HFF-Myc (cell line): Measurements from ENCODE around the gene EPB41.
"Not testable (repeated sequence)": the region's sequence is repeated elsewhere in the genome, so short reads cannot be mapped to it uniquely, and the experiment has no call there.

Source experiments
- DNase-seq: peaks from one replicate; pipeline ENCODE4 v3.0.0-alpha.2; 2011; ENCODE audit warnings: low read depth; ENCODE audit errors: extremely low read depth
- H3K4me3 ChIP-seq: replicated peaks from 2 replicates; pipeline ENCODE4 v1.5.1; 2011; ENCODE audit warnings: low read depth, mild to moderate bottlenecking, control low read depth, low read length
- TF ChIP-seq, protein P1 (sequence below): IDR thresholded peaks from 2 replicates; pipeline ENCODE4 v1.5.1; 2012; ENCODE audit warnings: mild to moderate bottlenecking, low read depth, low read length, control low read depth; ENCODE audit errors: missing control alignments

EPB41 gene

DNA sequence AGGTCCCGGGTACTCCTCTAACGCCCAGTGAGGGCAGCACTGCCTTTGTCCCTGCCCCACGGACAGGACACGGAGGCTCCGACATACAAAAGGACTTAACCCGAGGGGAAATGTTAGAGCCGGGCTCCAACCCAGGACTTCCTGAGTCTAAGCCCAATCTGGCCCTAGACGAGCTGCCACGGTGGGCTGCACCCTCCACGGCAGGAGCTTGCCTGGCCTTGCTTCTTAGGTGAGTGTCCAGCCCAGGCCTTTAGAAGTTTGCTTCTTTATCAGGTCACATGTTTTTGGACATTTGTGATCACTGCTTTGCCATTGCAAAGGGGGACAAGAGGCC is 220.3 kb downstream of the EPB41 start:
- H3K4me3 ChIP-seq = no peak overlapping the region
- no peak for DNase-seq
- TF ChIP-seq, protein P1, sequence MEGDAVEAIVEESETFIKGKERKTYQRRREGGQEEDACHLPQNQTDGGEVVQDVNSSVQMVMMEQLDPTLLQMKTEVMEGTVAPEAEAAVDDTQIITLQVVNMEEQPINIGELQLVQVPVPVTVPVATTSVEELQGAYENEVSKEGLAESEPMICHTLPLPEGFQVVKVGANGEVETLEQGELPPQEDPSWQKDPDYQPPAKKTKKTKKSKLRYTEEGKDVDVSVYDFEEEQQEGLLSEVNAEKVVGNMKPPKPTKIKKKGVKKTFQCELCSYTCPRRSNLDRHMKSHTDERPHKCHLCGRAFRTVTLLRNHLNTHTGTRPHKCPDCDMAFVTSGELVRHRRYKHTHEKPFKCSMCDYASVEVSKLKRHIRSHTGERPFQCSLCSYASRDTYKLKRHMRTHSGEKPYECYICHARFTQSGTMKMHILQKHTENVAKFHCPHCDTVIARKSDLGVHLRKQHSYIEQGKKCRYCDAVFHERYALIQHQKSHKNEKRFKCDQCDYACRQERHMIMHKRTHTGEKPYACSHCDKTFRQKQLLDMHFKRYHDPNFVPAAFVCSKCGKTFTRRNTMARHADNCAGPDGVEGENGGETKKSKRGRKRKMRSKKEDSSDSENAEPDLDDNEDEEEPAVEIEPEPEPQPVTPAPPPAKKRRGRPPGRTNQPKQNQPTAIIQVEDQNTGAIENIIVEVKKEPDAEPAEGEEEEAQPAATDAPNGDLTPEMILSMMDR = no peak

DNA sequence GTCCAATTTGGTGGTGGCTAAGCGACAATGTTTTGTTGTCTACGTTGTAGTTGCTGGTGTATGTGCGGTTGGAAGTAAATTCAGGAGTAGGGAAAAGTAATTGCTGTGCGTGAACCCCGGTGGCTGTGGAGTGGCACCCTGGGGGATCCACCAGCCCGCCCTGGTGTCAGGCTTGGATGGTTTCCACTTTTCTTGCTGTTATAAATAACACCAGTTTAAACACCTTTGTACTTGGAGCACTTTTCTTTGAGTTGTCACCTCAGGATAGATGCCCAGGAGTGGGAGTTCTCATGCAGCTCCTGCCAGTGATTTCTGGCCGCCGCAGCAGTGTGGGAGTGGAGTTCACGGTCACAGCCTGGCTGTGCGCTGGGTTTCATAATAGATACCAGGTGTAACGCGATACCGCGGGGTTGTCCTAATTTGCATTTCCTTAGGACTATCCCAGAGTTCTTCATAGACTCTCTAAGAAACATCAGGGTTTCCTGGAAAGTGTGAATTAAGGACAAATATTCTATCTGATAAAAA is 222.1 kb downstream of the EPB41 start:
- no peak for DNase-seq
- H3K4me3 ChIP-seq = no peak overlapping the region
- TF ChIP-seq, protein P1 = no peak

DNA sequence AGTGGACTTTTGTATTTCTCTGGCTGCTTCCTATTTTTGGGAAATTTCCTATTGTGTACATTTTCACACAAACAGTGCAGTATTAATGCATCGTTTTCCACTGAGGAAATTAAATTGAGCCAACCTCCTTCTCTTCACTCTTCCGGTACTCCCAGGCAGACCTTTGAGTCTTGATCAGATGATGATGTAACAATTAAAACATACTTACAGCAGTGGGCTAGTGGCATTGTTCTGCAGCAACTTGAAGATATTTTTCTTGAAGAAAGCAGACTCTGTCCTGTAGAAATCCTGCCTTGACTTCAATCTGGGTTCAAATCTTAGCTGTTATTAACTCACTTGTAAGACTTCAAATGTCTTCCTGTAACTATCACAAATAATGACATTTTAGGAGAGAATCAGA is 228.3 kb downstream of the EPB41 start:
- no peak overlapping the region for H3K4me3 ChIP-seq
- TF ChIP-seq, protein P1 = no peak
- no peak for DNase-seq

DNA sequence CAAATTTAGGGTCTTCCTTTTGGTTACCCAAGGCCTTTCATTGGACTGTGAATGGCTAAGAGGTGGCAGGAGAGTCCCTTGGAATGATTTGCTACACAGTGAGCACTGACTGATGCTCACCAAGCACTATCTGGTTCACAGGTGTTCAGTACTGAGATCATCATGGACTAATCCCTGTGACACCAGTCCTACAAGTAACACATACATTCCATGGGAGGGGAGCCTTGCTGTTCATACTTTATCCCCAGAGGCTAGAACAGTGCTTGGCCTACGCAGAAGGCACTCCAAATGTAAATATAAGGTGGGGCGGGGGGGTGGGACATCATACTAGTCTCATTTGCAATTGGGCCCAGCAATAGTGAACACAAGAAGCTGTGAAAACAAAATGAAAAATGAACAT is 229.8 kb downstream of the EPB41 start:
- TF ChIP-seq, protein P1 = no peak
- no peak for DNase-seq
- no peak overlapping the region for H3K4me3 ChIP-seq

DNA sequence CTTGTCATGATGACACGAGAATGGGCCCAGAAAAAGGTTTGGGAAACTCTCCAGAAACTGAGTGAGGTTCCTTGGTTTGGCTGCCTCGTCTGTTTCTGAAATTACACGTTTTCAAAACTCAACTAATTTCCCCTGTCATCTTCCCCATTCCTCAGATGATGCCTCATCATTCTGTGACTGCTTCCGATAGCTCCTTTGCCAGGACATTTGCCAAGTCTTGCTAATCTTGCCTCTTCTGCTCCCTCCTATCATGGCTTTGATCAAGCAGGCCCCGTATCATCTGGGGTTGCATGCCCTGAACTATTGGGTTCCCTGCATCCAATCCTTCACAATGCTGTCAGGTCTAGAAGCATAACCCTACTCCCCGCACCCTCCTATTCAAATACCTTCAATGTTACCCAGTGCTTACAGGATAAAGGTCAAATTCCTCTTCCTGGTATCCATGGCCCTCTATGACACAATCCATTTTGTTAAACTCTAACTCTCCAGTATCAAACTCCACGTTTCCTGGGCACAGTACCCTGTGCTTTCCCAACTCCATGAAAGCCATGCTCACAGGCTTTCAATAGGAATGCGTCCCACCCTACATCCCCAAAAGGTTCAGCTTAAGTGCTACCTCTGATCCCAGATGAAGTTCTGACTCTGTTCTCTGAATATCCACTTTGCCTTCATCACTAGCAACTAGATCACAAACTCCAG is 231.5 kb downstream of the EPB41 start:
- TF ChIP-seq, protein P1 = no peak
- no peak for DNase-seq
- H3K4me3 ChIP-seq = no peak overlapping the region

DNA sequence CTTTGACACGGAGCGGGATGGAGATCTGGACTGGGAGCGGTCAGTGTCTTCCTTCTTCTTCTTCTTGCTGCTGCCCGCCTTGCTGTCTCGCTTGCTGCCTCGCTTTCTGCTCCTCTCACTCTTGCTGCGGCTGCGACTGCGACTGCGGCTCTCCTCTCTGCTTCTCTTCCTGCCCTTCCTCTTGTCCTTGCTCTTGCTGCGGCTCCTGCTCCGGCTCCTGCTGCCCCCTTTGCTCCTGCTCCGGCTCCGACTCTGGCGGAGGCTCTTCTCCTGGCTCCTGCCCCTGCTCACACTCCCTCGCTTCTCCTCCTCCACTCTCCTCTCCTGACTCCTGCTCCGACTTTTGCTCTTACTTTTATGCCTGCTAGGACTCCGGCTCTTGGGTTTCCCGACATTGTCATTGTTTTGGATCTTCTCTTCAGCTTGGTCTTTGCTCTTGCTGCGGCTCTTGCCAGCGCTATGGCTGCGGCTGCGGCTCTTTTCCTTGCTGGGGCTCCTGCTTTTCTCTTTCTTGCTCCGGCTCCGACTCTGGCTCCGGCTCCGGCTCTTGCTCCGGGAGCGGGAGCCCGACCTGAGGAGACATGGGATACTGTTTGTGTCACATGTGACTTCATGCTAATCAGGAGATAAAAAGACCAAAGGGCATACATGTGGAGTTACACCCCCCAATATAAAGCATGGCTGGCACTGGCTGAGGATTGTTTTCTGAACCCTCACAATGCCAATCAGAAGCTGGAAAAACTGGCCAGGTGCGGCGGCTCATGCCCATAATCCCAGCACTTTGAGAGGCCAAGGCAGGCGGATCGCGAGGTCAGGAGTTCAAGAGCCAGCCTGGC is 234.5 kb downstream of the EPB41 start:
- TF ChIP-seq, protein P1 = no peak
- DNase-seq = no peak
- no peak overlapping the region for H3K4me3 ChIP-seq

DNA sequence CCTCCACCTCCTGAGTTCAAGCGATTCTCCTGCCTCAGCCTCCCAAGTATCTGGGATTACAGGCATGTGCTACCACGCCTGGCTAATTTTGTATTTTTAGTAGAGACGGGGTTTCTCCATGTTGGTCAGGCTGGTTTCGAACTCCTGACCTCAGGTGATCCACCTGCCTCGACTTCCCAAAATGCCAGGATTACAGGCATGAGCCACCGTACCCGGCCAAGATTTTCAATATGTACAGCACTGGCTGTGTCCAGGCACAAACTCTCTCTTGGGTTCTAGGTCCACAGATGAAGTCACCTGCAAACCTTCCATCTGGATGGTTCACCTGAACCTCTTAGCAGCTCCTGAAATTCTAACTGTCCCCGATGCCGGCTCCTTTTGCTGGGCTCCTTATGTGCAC is 236.0 kb downstream of the EPB41 start:
- not testable (repeated sequence) for DNase-seq, H3K4me3 ChIP-seq
